GM12872 (cell line): ENCODE measurements around the gene RAB30.

Experiments used
- TF ChIP-seq, protein P1 (sequence below): IDR thresholded peaks from 3 replicates; pipeline ENCODE4 v1.5.1; 2011; ENCODE audit warnings: low read depth, mild to moderate bottlenecking, low read length, moderate library complexity; ENCODE audit not compliant: insufficient read depth

RAB30 gene

GRCh38 chr11:83057721-83058120 lies 14.0 kb downstream of the RAB30 start:
- TF ChIP-seq, protein P1, sequence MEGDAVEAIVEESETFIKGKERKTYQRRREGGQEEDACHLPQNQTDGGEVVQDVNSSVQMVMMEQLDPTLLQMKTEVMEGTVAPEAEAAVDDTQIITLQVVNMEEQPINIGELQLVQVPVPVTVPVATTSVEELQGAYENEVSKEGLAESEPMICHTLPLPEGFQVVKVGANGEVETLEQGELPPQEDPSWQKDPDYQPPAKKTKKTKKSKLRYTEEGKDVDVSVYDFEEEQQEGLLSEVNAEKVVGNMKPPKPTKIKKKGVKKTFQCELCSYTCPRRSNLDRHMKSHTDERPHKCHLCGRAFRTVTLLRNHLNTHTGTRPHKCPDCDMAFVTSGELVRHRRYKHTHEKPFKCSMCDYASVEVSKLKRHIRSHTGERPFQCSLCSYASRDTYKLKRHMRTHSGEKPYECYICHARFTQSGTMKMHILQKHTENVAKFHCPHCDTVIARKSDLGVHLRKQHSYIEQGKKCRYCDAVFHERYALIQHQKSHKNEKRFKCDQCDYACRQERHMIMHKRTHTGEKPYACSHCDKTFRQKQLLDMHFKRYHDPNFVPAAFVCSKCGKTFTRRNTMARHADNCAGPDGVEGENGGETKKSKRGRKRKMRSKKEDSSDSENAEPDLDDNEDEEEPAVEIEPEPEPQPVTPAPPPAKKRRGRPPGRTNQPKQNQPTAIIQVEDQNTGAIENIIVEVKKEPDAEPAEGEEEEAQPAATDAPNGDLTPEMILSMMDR: no peak

DNA sequence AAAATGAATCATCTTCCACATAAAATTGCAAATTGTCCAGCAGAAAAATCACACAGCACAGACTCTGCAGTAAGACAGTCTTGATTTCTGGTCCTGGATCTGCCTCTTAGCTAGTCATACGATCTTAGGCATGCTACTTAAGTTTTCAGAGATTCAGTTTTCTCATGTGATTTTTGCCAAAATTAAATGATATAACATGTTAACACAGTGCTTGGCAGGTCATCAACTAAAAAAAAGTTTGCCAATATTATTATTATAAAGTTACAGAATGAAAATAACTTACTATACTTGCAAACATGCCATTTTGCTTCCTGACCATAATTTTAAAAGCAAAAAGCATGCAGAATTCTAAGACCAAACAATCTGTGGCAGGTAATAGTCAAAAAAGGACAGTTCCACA lies 15.1 kb downstream of the RAB30 start:
- TF ChIP-seq, protein P1: no peak

- TF ChIP-seq, protein P1: no peak
Observed at GRCh38 chr11:83056204-83056603, 15.5 kb downstream of the RAB30 start.

DNA sequence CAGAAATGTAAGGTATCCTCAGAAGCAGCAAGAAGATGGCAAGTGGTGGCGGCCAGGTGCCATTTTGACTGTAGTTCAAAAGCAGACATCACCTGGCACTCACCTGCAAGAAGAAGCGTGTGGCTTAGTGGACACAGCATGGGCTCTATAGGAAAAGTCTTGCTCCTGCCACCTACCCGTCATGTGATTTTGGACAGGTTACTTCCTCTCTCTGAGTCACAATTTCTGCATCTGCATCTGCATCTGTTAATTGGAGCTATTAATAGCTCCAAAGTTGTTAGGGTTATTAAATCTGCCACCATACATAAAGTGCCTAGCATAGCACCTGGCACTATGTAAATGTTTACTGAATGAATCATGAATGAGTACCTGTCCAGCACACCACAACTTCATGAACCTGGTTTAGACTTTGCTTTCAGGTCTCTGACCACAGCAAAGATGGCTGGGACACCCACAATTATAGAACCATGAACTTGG lies 16.8 kb downstream of the RAB30 start:
- TF ChIP-seq, protein P1: no peak

DNA sequence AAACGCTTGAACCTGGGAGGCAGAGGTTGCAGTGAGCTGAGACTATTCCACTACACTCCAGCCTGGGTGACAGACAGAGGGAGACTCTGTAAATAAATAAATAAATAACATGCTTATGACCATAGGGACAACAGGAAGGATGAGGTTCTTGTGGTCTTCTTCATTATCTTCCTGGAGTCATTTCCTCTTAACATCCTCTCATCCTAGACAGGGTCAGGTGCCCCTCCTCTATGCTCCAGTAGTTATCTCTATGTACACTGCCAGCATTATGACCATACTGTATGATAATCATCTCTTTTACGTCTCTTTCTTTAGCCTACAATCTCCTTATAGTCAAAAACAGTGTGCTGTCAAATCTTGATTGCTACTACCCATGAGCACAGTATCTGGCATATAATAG lies 17.7 kb downstream of the RAB30 start:
- TF ChIP-seq, protein P1: no peak

GRCh38 chr11:83051760-83052671 lies 19.7 kb downstream of the RAB30 start:
- TF ChIP-seq, protein P1: no peak

- TF ChIP-seq, protein P1: no peak
Observed at GRCh38 chr11:83047515-83048225, 24.0 kb downstream of the RAB30 start.
